Epithelial cell of esophagus (primary cell): ENCODE measurements around the gene COQ8A.
A peak's percentile ranks its signal among the peaks of the same experiment; 100 is the strongest.

Experiments
- DNase-seq: peaks from one replicate; pipeline ENCODE4 v3.0.0; 2010; ENCODE audit warnings: low read depth
- H3K4me3 ChIP-seq: 2 replicates; pipeline ENCODE4 v1.5.1; 2011; ENCODE audit warnings: mild to moderate bottlenecking, low read length, control low read depth
- TF ChIP-seq, protein P1 (sequence below): IDR thresholded peaks from 2 replicates; pipeline ENCODE4 v1.5.1; 2011; ENCODE audit warnings: low read depth, mild to moderate bottlenecking, low read length, control low read depth, inconsistent platforms; ENCODE audit not compliant: insufficient read depth; ENCODE audit errors: missing control alignments

The COQ8A gene

DNA sequence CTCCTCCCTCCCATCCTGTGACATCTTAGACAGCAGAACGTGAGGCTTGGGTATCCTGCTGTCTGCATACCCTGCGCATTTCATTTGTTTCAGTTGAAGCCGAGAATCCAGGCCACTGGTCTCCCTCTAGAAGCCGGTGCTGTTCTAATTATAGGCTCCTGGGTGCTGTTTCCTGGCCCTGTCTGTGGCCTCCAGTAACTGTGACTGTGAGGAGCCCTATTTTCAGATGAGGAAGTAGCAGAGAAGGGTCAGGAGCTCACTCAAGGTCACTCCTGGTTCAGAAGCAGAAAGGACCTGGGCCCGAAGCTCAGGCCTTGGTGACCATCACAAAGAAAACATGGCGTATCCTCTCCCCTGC lies 24.0 kb downstream of the COQ8A start:
- DNase-seq: no peak
- TF ChIP-seq, protein P1, sequence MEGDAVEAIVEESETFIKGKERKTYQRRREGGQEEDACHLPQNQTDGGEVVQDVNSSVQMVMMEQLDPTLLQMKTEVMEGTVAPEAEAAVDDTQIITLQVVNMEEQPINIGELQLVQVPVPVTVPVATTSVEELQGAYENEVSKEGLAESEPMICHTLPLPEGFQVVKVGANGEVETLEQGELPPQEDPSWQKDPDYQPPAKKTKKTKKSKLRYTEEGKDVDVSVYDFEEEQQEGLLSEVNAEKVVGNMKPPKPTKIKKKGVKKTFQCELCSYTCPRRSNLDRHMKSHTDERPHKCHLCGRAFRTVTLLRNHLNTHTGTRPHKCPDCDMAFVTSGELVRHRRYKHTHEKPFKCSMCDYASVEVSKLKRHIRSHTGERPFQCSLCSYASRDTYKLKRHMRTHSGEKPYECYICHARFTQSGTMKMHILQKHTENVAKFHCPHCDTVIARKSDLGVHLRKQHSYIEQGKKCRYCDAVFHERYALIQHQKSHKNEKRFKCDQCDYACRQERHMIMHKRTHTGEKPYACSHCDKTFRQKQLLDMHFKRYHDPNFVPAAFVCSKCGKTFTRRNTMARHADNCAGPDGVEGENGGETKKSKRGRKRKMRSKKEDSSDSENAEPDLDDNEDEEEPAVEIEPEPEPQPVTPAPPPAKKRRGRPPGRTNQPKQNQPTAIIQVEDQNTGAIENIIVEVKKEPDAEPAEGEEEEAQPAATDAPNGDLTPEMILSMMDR: no peak
- no peak overlapping the region for H3K4me3 ChIP-seq

DNA sequence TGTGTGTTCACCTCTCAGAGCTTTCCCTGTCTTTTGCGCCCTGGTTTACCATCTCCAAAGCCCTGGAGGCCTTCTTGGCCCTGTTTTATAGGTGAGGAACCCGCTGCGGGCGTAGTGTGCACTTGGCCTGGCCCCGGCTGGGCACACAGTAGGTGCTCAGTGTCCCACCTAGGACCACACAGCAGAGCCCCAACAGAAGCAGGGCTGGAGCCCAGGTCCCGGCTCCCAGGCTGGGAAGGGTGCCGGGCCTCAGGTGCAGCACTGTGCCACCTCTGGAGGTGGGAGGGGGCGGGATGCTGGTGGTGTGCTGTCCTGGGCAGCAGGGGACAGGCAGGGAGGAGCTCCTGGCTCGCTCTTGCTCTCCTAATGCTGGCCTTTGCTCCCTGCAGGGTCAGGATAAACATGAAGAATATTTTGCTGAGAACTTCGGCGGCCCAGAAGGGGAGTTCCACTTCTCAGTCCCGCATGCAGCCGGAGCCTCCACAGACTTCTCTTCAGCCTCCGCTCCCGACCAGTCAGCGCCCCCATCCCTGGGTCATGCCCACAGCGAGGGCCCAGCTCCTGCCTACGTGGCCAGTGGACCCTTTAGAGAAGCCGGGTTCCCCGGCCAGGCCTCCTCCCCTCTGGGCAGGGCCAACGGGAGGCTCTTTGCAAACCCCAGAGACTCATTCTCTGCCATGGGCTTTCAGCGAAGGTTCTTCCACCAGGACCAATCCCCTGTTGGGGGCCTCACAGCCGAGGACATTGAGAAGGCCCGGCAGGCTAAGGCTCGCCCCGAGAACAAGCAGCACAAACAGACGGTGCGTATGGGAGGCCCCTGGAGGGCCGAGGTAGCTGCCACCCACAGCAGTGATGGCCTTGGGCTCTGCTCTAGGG lies 24.8 kb downstream of the COQ8A start:
- H3K4me3 ChIP-seq: no peak overlapping the region
- no peak for DNase-seq
- TF ChIP-seq, protein P1: no peak

DNA sequence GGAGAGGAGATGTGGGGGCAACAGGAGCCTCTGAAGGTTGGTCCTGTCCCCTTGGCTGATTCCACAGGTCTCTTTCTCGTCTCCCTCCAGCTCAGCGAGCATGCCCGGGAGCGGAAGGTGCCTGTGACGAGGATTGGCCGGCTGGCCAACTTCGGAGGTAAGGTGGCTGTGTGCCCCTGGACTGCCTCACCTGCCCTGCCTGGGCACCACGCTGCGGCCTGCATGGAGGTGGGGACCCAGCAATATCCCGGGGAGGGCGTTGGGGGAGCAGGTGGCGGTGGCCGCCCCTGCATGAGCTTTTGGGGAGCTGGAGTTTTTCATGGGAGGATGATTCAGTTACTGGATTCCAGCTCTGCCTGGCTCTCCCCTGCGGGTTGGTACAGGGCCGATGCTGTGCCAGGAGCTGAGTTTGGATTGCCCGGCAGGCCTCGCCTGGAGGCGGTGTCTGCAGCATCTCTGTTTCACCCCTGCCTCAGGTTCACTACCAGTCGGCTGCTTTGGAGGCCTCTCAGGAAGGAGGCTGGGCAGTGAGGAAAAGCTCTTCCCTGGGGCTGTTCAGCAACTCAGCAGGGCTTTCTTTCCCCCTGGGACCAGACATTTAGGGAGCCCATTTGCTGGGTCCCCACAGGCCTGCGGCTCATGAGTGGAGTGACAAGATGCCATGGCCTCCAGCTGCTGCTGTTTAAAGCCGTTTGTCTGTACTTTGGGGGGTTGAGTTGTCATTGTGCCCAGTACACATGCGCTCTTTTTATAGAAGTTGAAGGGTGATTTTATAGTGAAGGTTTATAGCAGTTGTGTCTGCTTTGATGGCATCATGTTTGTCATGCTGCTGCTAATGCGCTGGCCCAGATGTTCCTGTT lies 25.7 kb downstream of the COQ8A start:
- DNase-seq: no peak
- TF ChIP-seq, protein P1: no peak
- no peak overlapping the region for H3K4me3 ChIP-seq

DNA sequence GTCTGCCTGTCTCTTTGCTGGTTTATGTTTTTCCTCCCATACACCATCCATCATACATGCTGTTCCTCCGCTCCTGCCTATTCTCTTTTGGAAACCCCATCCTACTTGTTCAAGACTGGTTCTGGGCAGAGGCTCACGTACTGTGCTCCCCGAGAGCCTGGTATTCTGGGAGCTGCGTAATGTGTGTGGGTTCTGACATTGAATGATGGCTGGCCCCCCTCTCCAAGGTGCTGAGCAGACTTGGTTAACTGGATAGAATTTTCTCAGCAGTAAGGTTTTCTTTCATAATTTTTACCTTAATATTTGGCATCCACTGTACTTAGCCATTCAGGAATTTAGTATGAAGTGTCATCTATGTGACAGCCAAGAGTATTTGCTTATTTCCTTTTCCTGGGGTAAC lies 26.6 kb downstream of the COQ8A start:
- no peak for DNase-seq
- H3K4me3 ChIP-seq: no peak overlapping the region
- TF ChIP-seq, protein P1: no peak

DNA sequence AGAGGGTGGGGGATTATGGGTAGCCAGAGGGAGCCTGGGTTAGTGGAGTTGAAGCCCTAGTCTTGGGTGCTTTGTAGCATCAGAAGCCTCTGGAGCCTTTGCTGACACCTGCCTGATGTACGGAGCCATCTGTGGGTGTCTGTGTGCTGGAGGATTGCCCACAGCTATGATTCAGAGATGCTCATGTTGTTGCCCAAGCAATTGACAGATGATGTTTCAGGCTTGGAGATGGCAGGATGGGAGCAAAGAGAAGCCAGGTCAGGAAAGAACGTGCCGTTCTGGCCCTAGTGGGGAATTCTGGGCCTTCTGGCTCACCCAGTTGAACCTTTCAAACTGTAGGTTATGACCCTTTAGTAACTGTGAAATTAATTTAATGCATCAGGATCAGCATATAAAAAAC lies 27.6 kb downstream of the COQ8A start:
- TF ChIP-seq, protein P1: no peak
- no peak overlapping the region for H3K4me3 ChIP-seq
- peak; percentile 79 for DNase-seq

DNA sequence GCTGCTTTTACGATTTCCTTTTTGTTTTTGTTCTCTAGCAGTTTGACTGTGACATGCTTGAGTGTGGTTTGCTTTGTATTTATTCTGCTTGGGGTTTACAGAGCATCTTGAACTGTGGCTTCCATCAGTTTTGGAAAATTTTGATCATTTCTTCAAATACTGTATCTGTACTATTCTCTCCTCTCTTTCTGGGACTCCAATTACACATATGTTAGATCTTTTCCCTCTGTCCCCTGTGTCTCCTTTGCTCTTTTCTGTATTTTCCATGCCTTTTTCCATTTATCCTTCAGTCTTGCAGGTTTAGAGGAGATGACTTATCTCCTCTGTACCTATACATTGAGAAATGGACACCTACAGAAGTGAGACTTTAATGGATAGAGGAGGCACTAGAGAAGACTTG lies 31.7 kb downstream of the COQ8A start:
- no peak for DNase-seq
- TF ChIP-seq, protein P1: no peak
- H3K4me3 ChIP-seq: no peak overlapping the region
